Breast epithelium (tissue), 4 donors: ENCODE measurements around the gene TNPO1. TPM values are rescaled to one million over a fixed set of nuclear protein-coding genes. Genes with fewer than 3 reads are reported as not detected.

Experiments used
- DNase-seq, 2 donors: peaks; one replicate each; pipeline ENCODE4 v3.0.0-alpha.2; 2019; ENCODE audit warnings: low spot score in 2 of 2
- H3K27ac ChIP-seq, 2 donors: fragments of 200-600 bp; sonication (generic) in 1 of 2; one replicate each; pipeline ENCODE4 v1.5.1; 2016 to 2019; ENCODE audit warnings: mild to moderate bottlenecking in 1 of 2
- H3K27me3 ChIP-seq, 2 donors: fragments of 200-600 bp; sonication (generic) in 1 of 2; one replicate each; pipeline versions ENCODE4 v1.5.1 to v1.6.0; 2017 to 2019; ENCODE audit warnings: control low read depth in 1 of 2, mild to moderate bottlenecking in 1 of 2
- H3K36me3 ChIP-seq: fragments of 200-600 bp; one replicate; pipeline ENCODE4 v1.5.1; 2019
- H3K4me1 ChIP-seq, 2 donors: fragments of 200-600 bp; sonication (generic); one replicate each; pipeline ENCODE4 v1.5.1; 2016 to 2019; ENCODE audit warnings: control low read depth in 1 of 2
- H3K4me3 ChIP-seq, 3 donors: fragments of 200-600 bp; sonication (generic); 1 replicate in 2 of 3; 2 replicates in 1 of 3; pipeline ENCODE4 v1.5.1; 2016 to 2019; ENCODE audit warnings: mild to moderate bottlenecking in 3 of 3, moderate library complexity in 2 of 3
- H3K9me3 ChIP-seq, 2 donors: fragments of 200-600 bp; sonication (generic) in 1 of 2; one replicate each; pipeline ENCODE4 v1.5.1; 2016 to 2019; ENCODE audit warnings: control low read depth in 1 of 2
- CTCF ChIP-seq, 3 donors: fragments of 450-650 bp; IDR thresholded peaks; one replicate each; pipeline ENCODE4 v1.5.1; 2016 to 2017; ENCODE audit warnings: antibody characterized with exemption in 3 of 3, mild to moderate bottlenecking in 3 of 3, moderate library complexity in 3 of 3
- POLR2A ChIP-seq: fragments of 450-650 bp; IDR thresholded peaks from one replicate; pipeline ENCODE4 v1.6.1; 2016; ENCODE audit warnings: antibody characterized with exemption, mild to moderate bottlenecking, moderate library complexity
- POLR2AphosphoS5 ChIP-seq, 3 donors: sonication (generic); formaldehyde crosslinking; IDR thresholded peaks; one replicate each; pipeline ENCODE4 v1.6.1; 2017; ENCODE audit warnings: antibody characterized with exemption in 3 of 3
- intact Hi-C: fragments of 100-400 bp; cut with DNase I; formaldehyde crosslinking; loops from one replicate; pipeline ENCODE4 v1.15.1; 2023; ENCODE audit warnings: low total_unique reads
- total RNA-seq, 3 donors: library from RNA; depleted of rRNA; stranded (reverse); fragments of >200 nt; gene quantifications; one replicate each; pipeline ENCODE4 v1.1.0, GENCODE V29; 2016

Gene TNPO1
- total RNA-seq, 3 donors from 2014 or later = 87.5 to 105 (median 87.8) TPM

GRCh38 chr5:72837524-72838096 lies 21.1 kb downstream of the TNPO1 start:
- intact Hi-C loops = no loop called here
- Histone ChIP-seq H3K4me1 (peaks cover 0 to 5% of the 10 kb centered on the region in 2 donors), H3K27ac (no peak overlapping the region), H3K9me3 (no peaks in the 10 kb centered on the region), H3K4me3 (no peak overlapping the region), H3K36me3 (no peaks in the 10 kb centered on the region), H3K27me3 (no peaks in the 10 kb centered on the region)
- TF ChIP-seq POLR2AphosphoS5 (IDR thresholded peaks at IDR 0.05) (no peak), POLR2A (no peak), CTCF (IDR thresholded peaks at IDR 0.05) (no peak)
- no peak for DNase-seq

GRCh38 chr5:72840041-72840440 lies 23.6 kb downstream of the TNPO1 start:
- Histone ChIP-seq H3K27ac (no peak overlapping the region), H3K9me3 (no peaks in the 10 kb centered on the region), H3K4me1 (peaks cover 0 to 5% of the 10 kb centered on the region in 2 donors), H3K36me3 (no peaks in the 10 kb centered on the region), H3K4me3 (no peak overlapping the region), H3K27me3 (no peaks in the 10 kb centered on the region)
- no peak for DNase-seq
- intact Hi-C loops = no loop called here
- no peak for TF ChIP-seq CTCF (IDR thresholded peaks at IDR 0.05)
- no peak for TF ChIP-seq POLR2A
- no peak for TF ChIP-seq POLR2AphosphoS5 (IDR thresholded peaks at IDR 0.05)

- Histone ChIP-seq H3K27me3 (no peaks in the 10 kb centered on the region), H3K4me1 (peaks cover 0 to 5% of the 10 kb centered on the region in 2 donors), H3K36me3 (no peaks in the 10 kb centered on the region), H3K9me3 (no peaks in the 10 kb centered on the region), H3K4me3 (no peak overlapping the region), H3K27ac (no peak overlapping the region)
- DNase-seq = no peak
- TF ChIP-seq CTCF (IDR thresholded peaks at IDR 0.05) (no peak), POLR2AphosphoS5 (IDR thresholded peaks at IDR 0.05) (no peak), POLR2A (no peak)
- intact Hi-C loops = no loop called here
Measured at GRCh38 chr5:72841756-72842535, 25.5 kb downstream of the TNPO1 start.

GRCh38 chr5:72842816-72843215 lies 26.4 kb downstream of the TNPO1 start:
- no peak overlapping the region for H3K27ac ChIP-seq
- intact Hi-C loops = no loop called here
- H3K4me1 ChIP-seq = peaks cover 0 to 5% of the 10 kb centered on the region in 2 donors
- TF ChIP-seq POLR2A (no peak), POLR2AphosphoS5 (IDR thresholded peaks at IDR 0.05) (no peak), CTCF (IDR thresholded peaks at IDR 0.05) (no peak)
- no peak overlapping the region for H3K4me3 ChIP-seq
- no peaks in the 10 kb centered on the region for H3K36me3 ChIP-seq
- H3K9me3 ChIP-seq = no peaks in the 10 kb centered on the region
- no peaks in the 10 kb centered on the region for H3K27me3 ChIP-seq
- DNase-seq = no peak

- no peaks in the 10 kb centered on the region for H3K36me3 ChIP-seq
- no peaks in the 10 kb centered on the region for H3K27me3 ChIP-seq
- peaks cover 0 to 2% of the 10 kb centered on the region in 2 donors for H3K4me1 ChIP-seq
- no peak overlapping the region for H3K27ac ChIP-seq
- no peak for DNase-seq
- intact Hi-C loops = no loop called here
- H3K4me3 ChIP-seq = no peak overlapping the region
- no peaks in the 10 kb centered on the region for H3K9me3 ChIP-seq
- TF ChIP-seq POLR2A (no peak), POLR2AphosphoS5 (IDR thresholded peaks at IDR 0.05) (no peak), CTCF (IDR thresholded peaks at IDR 0.05) (no peak)
Measured at GRCh38 chr5:72844218-72844603, 27.8 kb downstream of the TNPO1 start.
